ENCODE measurements around the gene AMH. TPM values are rescaled to one million over a fixed set of nuclear protein-coding genes. Genes with fewer than 3 reads are reported as not detected.
"Not testable (repeated sequence)": the region's sequence is repeated elsewhere in the genome, so short reads cannot be mapped to it uniquely, and the experiment has no call there.

AMH gene
- total RNA-seq, result 1 to 10 TPM; 2.8 to 3.5 TPM

GRCh38 chr19:2249010-2249866 is at the start of gene AMH:
Gene AMH, plus strand, starts transcription at chr19:2249323. Its CDS starts 10 bp downstream, at chr19:2249333.
- H3K4me3 Mint-ChIP-seq, result no peak within 1 kb of the TSS
- H3K27ac Mint-ChIP-seq, result no peak within 1 kb of the TSS
- peaks cover 0 to 4% of the 10 kb centered on the region in 2 donors for H3K4me1 Mint-ChIP-seq (ENCODE audit: low read depth in 2 of 2)
- no peaks in the 10 kb centered on the region for H3K9me3 Mint-ChIP-seq
- DNase-seq (ENCODE audit: low spot score), result no peak
- no peaks in the 10 kb centered on the region for H3K27me3 Mint-ChIP-seq
- H3K36me3 Mint-ChIP-seq, result no peaks in the 10 kb centered on the region
- no peak for ATAC-seq

- no peaks in the 10 kb centered on the region for H3K9me3 Mint-ChIP-seq
- H3K4me3 Mint-ChIP-seq, result no peak overlapping the region
- no peaks in the 10 kb centered on the region for H3K27me3 Mint-ChIP-seq
- no peak overlapping the region for H3K27ac Mint-ChIP-seq
- DNase-seq (ENCODE audit: low spot score) (no peak), ATAC-seq (no peak)
- peaks cover 14 to 19% of the 10 kb centered on the region in 2 donors for H3K4me1 Mint-ChIP-seq (ENCODE audit: low read depth in 2 of 2)
- peaks cover 5% of the 10 kb centered on the region for H3K36me3 Mint-ChIP-seq
These were observed 49.1 kb upstream of the AMH start for GRCh38 chr19:2199861-2200623.

DNA sequence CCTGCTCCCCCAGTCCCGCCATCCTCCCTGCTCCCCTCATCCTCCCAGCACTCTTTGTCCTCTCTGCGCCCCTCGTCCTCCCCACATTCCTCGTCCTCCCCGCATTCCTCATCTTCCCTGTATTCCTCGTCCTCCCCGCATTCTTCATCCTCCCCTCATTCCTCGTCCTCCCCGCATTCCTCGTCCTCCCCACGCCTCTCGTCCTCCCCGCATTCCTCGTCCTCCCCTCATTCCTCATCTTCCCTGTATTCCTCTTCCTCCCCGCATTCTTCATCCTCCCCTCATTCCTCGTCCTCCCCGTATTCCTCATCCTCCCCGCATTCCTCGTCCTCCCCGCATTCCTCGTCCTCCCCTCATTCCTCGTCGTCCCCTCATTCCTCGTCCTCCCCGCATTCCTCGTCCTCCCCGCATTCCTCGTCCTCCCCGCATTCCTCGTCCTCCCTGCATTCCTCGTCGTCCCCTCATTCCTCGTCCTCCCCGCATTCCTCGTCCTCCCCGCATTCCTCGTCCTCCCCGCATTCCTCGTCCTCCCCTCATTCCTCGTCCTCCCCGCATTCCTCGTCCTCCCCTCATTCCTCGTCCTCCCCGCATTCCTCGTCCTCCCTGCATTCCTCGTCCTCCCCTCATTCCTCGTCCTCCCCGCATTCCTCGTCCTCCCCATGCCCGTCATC is 48.4 kb upstream of the AMH start:
- DNase-seq (ENCODE audit: low spot score); ATAC-seq; H3K36me3 Mint-ChIP-seq; H3K27me3 Mint-ChIP-seq; H3K9me3 Mint-ChIP-seq; H3K4me3 Mint-ChIP-seq; H3K27ac Mint-ChIP-seq: not testable (repeated sequence)
- H3K4me1 Mint-ChIP-seq (ENCODE audit: low read depth in 2 of 2), result peaks cover 14 to 19% of the 10 kb centered on the region in 2 donors

GRCh38 chr19:2201473-2202148 is 47.5 kb upstream of the AMH start:
- Mint-ChIP-seq H3K27ac (no peak overlapping the region), H3K4me1 (ENCODE audit: low read depth in 2 of 2) (peaks cover 14 to 20% of the 10 kb centered on the region in 2 donors), H3K9me3 (no peaks in the 10 kb centered on the region), H3K36me3 (peaks cover 5% of the 10 kb centered on the region), H3K4me3 (no peak overlapping the region), H3K27me3 (no peaks in the 10 kb centered on the region)
- no peak for ATAC-seq
- DNase-seq (ENCODE audit: low spot score), result no peak

- peaks cover 5% of the 10 kb centered on the region for H3K36me3 Mint-ChIP-seq
- no peaks in the 10 kb centered on the region for H3K9me3 Mint-ChIP-seq
- DNase-seq (ENCODE audit: low spot score), result no peak
- no peak for ATAC-seq
- H3K4me3 Mint-ChIP-seq, result no peak overlapping the region
- no peak overlapping the region for H3K27ac Mint-ChIP-seq
- H3K4me1 Mint-ChIP-seq (ENCODE audit: low read depth in 2 of 2), result peaks cover 11 to 18% of the 10 kb centered on the region in 2 donors
- H3K27me3 Mint-ChIP-seq, result no peaks in the 10 kb centered on the region
These were observed 46.8 kb upstream of the AMH start for GRCh38 chr19:2202366-2202765.

- ATAC-seq, result no peak
- Mint-ChIP-seq H3K9me3 (no peaks in the 10 kb centered on the region), H3K27ac (no peak overlapping the region)
These were observed 42.1 kb upstream of the AMH start for GRCh38 chr19:2207008-2207407.

GRCh38 chr19:2207991-2208860 is 40.9 kb upstream of the AMH start:
- peak; percentile 63 to 69 for ATAC-seq
- Mint-ChIP-seq H3K4me1 (ENCODE audit: low read depth in 2 of 2) (peaks cover 5 to 11% of the 10 kb centered on the region in 2 donors), H3K36me3 (peaks cover 5% of the 10 kb centered on the region), H3K27ac (no peak overlapping the region), H3K27me3 (no peaks in the 10 kb centered on the region), H3K4me3 (no peak overlapping the region), H3K9me3 (no peaks in the 10 kb centered on the region)
- DNase-seq (ENCODE audit: low spot score), result no peak

More at GRCh38 chr19:2207008-2207407, 42.1 kb upstream of the AMH start:
- peaks cover 5% of the 10 kb centered on the region for H3K36me3 Mint-ChIP-seq
- no peak overlapping the region for H3K4me3 Mint-ChIP-seq
- no peak for DNase-seq (ENCODE audit: low spot score)
- peaks cover 5 to 11% of the 10 kb centered on the region in 2 donors for H3K4me1 Mint-ChIP-seq (ENCODE audit: low read depth in 2 of 2)
- no peaks in the 10 kb centered on the region for H3K27me3 Mint-ChIP-seq

GRCh38 chr19:2208975-2209374 is 40.1 kb upstream of the AMH start:
- Mint-ChIP-seq H3K4me3 (no peak overlapping the region), H3K27me3 (no peaks in the 10 kb centered on the region), H3K36me3 (peaks cover 3% of the 10 kb centered on the region), H3K4me1 (ENCODE audit: low read depth in 2 of 2) (peaks cover 3 to 10% of the 10 kb centered on the region in 2 donors), H3K27ac (no peak overlapping the region), H3K9me3 (no peaks in the 10 kb centered on the region)
- no peak for ATAC-seq
- DNase-seq (ENCODE audit: low spot score), result no peak

DNA sequence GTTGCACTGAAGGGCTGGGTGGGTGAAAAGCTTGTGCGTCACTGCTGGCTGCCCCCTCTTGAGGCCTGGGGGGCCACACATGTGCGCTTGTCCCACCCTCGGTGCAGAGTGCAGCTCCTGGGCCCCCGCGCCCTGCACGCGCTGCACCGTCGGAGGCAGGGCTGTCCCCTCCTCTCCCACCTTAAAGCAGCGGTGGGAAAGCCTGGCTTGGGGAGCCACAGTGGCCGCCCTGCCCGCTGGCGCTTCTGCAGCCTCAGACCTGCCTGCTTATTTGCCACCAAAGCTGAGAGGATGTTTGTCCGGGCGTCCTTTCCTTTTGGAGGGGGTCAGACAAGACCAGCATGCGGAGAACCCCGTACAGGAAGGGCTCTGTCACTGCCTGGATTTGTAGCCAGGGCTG is 39.7 kb upstream of the AMH start:
- Mint-ChIP-seq H3K36me3 (no peaks in the 10 kb centered on the region), H3K9me3 (no peaks in the 10 kb centered on the region), H3K4me1 (ENCODE audit: low read depth in 2 of 2) (peaks cover 0 to 7% of the 10 kb centered on the region in 2 donors), H3K4me3 (no peak overlapping the region), H3K27me3 (no peaks in the 10 kb centered on the region), H3K27ac (no peak overlapping the region)
- no peak for DNase-seq (ENCODE audit: low spot score)
- no peak for ATAC-seq

- peaks cover 0 to 7% of the 10 kb centered on the region in 2 donors for H3K4me1 Mint-ChIP-seq (ENCODE audit: low read depth in 2 of 2)
- H3K27ac Mint-ChIP-seq, result no peak overlapping the region
- H3K9me3 Mint-ChIP-seq, result no peaks in the 10 kb centered on the region
- H3K4me3 Mint-ChIP-seq, result no peak overlapping the region
- no peaks in the 10 kb centered on the region for H3K27me3 Mint-ChIP-seq
- DNase-seq (ENCODE audit: low spot score) (no peak), ATAC-seq (no peak)
- H3K36me3 Mint-ChIP-seq, result no peaks in the 10 kb centered on the region
These were observed 38.9 kb upstream of the AMH start for GRCh38 chr19:2210206-2210605.

DNA sequence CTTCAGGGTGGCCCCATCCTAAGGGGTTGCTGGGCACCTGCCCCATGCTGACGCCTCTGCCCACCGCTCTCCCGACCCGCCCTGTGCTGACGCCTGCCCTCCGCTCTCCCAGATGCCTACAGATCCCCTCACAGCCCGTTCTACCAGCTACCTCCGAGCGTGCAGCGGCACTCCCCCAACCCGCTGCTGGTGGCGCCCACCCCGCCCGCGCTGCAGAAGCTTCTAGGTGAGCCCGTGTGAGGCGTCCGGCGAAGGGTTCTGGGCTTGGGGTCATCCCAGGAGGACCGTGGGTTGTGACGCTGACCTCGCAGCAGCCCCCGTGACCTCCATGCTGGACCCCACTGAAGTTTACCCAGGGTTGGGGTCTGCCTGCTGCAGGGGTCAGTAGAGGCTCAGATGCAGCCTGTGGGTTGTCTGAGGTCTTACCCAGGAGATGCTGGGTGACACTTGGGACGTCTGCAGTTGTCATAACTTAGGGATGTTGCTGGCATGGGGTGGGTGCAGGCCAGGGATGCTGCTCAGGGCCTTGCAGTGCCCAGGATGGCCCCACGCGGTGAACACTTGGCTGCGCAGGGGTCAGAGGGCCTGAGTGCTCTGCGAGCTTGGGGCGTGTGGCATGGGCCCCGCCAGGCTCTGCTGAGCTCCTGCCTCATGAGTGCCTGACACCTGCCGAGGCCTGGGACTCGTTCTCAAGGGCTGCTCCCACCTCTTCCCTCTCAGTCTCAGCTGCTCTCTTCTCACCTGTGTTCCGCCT is 38.0 kb upstream of the AMH start:
- no peak overlapping the region for H3K4me3 Mint-ChIP-seq
- H3K36me3 Mint-ChIP-seq, result no peaks in the 10 kb centered on the region
- DNase-seq (ENCODE audit: low spot score), result no peak
- no peak for ATAC-seq
- no peaks in the 10 kb centered on the region for H3K27me3 Mint-ChIP-seq
- H3K9me3 Mint-ChIP-seq, result no peaks in the 10 kb centered on the region
- H3K27ac Mint-ChIP-seq, result no peak overlapping the region
- H3K4me1 Mint-ChIP-seq (ENCODE audit: low read depth in 2 of 2), result peaks cover 0 to 7% of the 10 kb centered on the region in 2 donors

Measured in natural killer cell treated with Interleukin-12 subunit alpha and Interleukin-12 subunit beta and Interleukin-15 and Interleukin-18, amount 100 ng/mL, for 72 hours (primary cell).